B cell (primary cell): ENCODE results near the gene PCDH8. TPM values are rescaled to one million over a fixed set of nuclear protein-coding genes. Genes with fewer than 3 reads are reported as not detected.

ENCODE experiments used
- ATAC-seq: fragments of 200-7000 bp; cut with Tn5 transposase; one replicate; pipeline ENCODE4 v1.10.0; 2021; ENCODE audit warnings: low read depth, mild to moderate bottlenecking, moderate number of reproducible peaks, moderate library complexity
- CTCF ChIA-PET: fragments of 350-600 bp; sonication (Branson Sonifier 250); formaldehyde crosslinking; loops from one replicate; lab custom pipeline; 2021; ENCODE audit warnings: antibody characterized with exemption, inconsistent platforms; lab: Charles Lee
- POLR2A ChIA-PET: fragments of 350-600 bp; sonication (Branson Sonifier 250); formaldehyde crosslinking; loops from one replicate; lab custom pipeline; 2021; ENCODE audit warnings: antibody characterized with exemption; lab: Charles Lee
- DNase-seq: peaks from one replicate; pipeline ENCODE4 v3.0.0; 2013
- H2AFZ ChIP-seq: 2 replicates; pipeline ENCODE4 v1.6.1; 2012; ENCODE audit warnings: mild to moderate bottlenecking, low read depth, low read length; ENCODE audit not compliant: insufficient read depth, poor library complexity, severe bottlenecking
- H3K27ac ChIP-seq, 2 donors: 1 replicate in 1 of 2; 2 replicates in 1 of 2; pipeline ENCODE4 v1.5.1; 2012 to 2013; ENCODE audit warnings: low read length in 2 of 2, mild to moderate bottlenecking in 2 of 2, moderate library complexity in 1 of 2
- H3K27me3 ChIP-seq, 4 experiments: fragments of 200-600 bp in 1 of 4; sonication (generic) in 1 of 4; replicated peaks in 1 of 4; 1 replicate in 2 of 4; 2 replicates in 2 of 4; pipeline versions ENCODE4 v1.6.1 to v1.7.0; 2013 to 2016; ENCODE audit warnings: low read length in 3 of 4, mild to moderate bottlenecking in 2 of 4, mixed read lengths in 1 of 4, moderate library complexity in 1 of 4; ENCODE audit not compliant: insufficient read depth in 4 of 4, control insufficient read depth in 3 of 4; ENCODE audit errors: control extremely low read depth in 1 of 4
- H3K36me3 ChIP-seq, 2 experiments: replicated peaks in 1 of 2; 1 replicate in 1 of 2; 2 replicates in 1 of 2; pipeline versions ENCODE4 v1.6.1 to v1.7.1; 2013; ENCODE audit warnings: low read length in 1 of 2; ENCODE audit not compliant: insufficient read depth in 2 of 2, control insufficient read depth in 1 of 2; ENCODE audit errors: control extremely low read depth in 1 of 2, extremely low read depth in 1 of 2
- H3K4me1 ChIP-seq, 2 donors: fragments of 200-600 bp in 1 of 2; sonication (generic) in 1 of 2; 1 replicate in 1 of 2; 2 replicates in 1 of 2; pipeline versions ENCODE4 v1.5.1 to v1.6.1; 2013 to 2017; ENCODE audit warnings: low read length in 2 of 2; ENCODE audit not compliant: control insufficient read depth in 2 of 2, insufficient read depth in 2 of 2
- H3K4me2 ChIP-seq: replicated peaks from 2 replicates; pipeline ENCODE3; 2012; ENCODE audit warnings: mild to moderate bottlenecking, low read depth, low read length; ENCODE audit not compliant: poor library complexity, severe bottlenecking
- H3K4me3 ChIP-seq, 5 experiments: fragments of 200-600 bp in 1 of 5; sonication (generic) in 1 of 5; 1 replicate in 3 of 5; 2 replicates in 2 of 5; pipeline versions ENCODE4 v1.5.1 to v1.7.0; 2011 to 2016; ENCODE audit warnings: low read length in 4 of 5, mild to moderate bottlenecking in 4 of 5, low read depth in 2 of 5, control low read depth in 1 of 5, moderate library complexity in 1 of 5; ENCODE audit not compliant: insufficient read depth in 1 of 5; ENCODE audit errors: control extremely low read depth in 1 of 5, extremely low read depth in 1 of 5
- H3K79me2 ChIP-seq: fragments of 200-600 bp; sonication (generic); one replicate; pipeline ENCODE4 v1.6.0; 2016; ENCODE audit warnings: low read length; ENCODE audit not compliant: control insufficient read depth, insufficient read depth
- H3K9ac ChIP-seq: fragments of 200-600 bp; sonication (generic); 2 replicates; pipeline ENCODE4 v1.6.1; 2017; ENCODE audit warnings: mild to moderate bottlenecking, low read length, moderate library complexity
- H3K9me3 ChIP-seq, 3 donors: one replicate each; pipeline versions ENCODE4 v1.6.1 to v1.7.1; 2013; ENCODE audit warnings: low read length in 2 of 3; ENCODE audit not compliant: control insufficient read depth in 2 of 3, insufficient read depth in 1 of 3; ENCODE audit errors: control extremely low read depth in 1 of 3
- H4K20me1 ChIP-seq: 2 replicates; pipeline ENCODE4 v1.6.0; 2012; ENCODE audit warnings: mild to moderate bottlenecking, low read length; ENCODE audit not compliant: insufficient read depth, control insufficient read depth, poor library complexity, severe bottlenecking
- H3K27ac Mint-ChIP-seq: one replicate; pipeline ENCODE4 v1.8.0; 2021; ENCODE audit warnings: mixed read lengths
- H3K27me3 Mint-ChIP-seq: one replicate; pipeline ENCODE4 v1.8.0; 2021; ENCODE audit warnings: mixed read lengths
- H3K4me1 Mint-ChIP-seq: one replicate; pipeline ENCODE4 v1.8.0; 2021; ENCODE audit warnings: mixed read lengths
- H3K4me3 Mint-ChIP-seq: one replicate; pipeline ENCODE4 v1.8.0; 2021; ENCODE audit warnings: mixed read lengths
- H3K9me3 Mint-ChIP-seq: one replicate; pipeline ENCODE4 v1.8.0; 2022; ENCODE audit warnings: mixed read lengths; ENCODE audit not compliant: insufficient read depth
- CTCF ChIP-seq: fragments of 200-600 bp; IDR thresholded peaks from one replicate; pipeline ENCODE4 v1.8.0; 2022; ENCODE audit warnings: antibody characterized with exemption, mild to moderate bottlenecking
- EZH2 ChIP-seq: IDR thresholded peaks from 2 replicates; pipeline ENCODE4 v1.6.1; 2012; ENCODE audit warnings: borderline replicate concordance, low read depth, mild to moderate bottlenecking, moderate library complexity, low read length; ENCODE audit not compliant: insufficient read depth, poor library complexity, severe bottlenecking
- WGBS: methylation state at CpG from one replicate; pipeline ENCODE4 v1.1.5; 2013; ENCODE audit warnings: missing lambda C conversion rate; ENCODE audit not compliant: insufficient coverage; 5-methylcytosine and 5-hydroxymethylcytosine counted together
- intact Hi-C: fragments of 100-400 bp; cut with micrococcal nuclease; formaldehyde crosslinking; loops from one replicate; pipeline ENCODE4 v1.10.0; 2022
- polyA plus RNA-seq: library from polyadenylated mRNA; depleted of rRNA; stranded (reverse); fragments of >200 nt; gene quantifications from 2 replicates; pipeline ENCODE4 v1.2.3, GENCODE V29; 2012
- total RNA-seq, 2 donors: library from RNA; stranded (reverse); fragments of 120-200 nt in 1 of 2; gene quantifications; 1 replicate in 1 of 2; 2 replicates in 1 of 2; pipeline versions ENCODE4 v1.2.3 to v1.2.4, GENCODE V29; 2013 to 2022

PCDH8 gene
- total and polyA plus RNA-seq, 2 donors (not counting 1 experiment from before 2014, with no cell fraction given): not detected

- Histone ChIP-seq H3K9ac (peak overlapping the region; percentile 66), H3K4me1 (peaks cover 23 to 36% of the 10 kb centered on the region in 2 donors), H3K27me3 (peaks cover 0 to 84% (median 52%) of the 10 kb centered on the region in 4 experiments), H3K27ac (no peak overlapping the region), H2AFZ (peak overlapping the region; percentile 53), H4K20me1 (no peaks in the 10 kb centered on the region), H3K9me3 (peaks cover 0 to 51% (median 6%) of the 10 kb centered on the region in 3 donors), H3K79me2 (no peaks in the 10 kb centered on the region), H3K36me3 (no peaks in the 10 kb centered on the region), H3K4me2 (peak overlapping the region; percentile 88), H3K4me3 (peak overlapping the region; percentile 23 to 74 (median 43))
- H3K27ac Mint-ChIP-seq: no peak overlapping the region
- H3K9me3 Mint-ChIP-seq: peaks cover 5% of the 10 kb centered on the region
- H3K27me3 Mint-ChIP-seq: peaks cover 63% of the 10 kb centered on the region
- TF ChIP-seq EZH2 (no peak), CTCF (no peak)
- peak; percentile 44 for DNase-seq
- peak overlapping the region; percentile 85 for H3K4me3 Mint-ChIP-seq
- WGBS: 4% methylated on average over 44 of the region's 47 CpGs
- peak; percentile 36 for ATAC-seq
- CTCF ChIA-PET: interaction anchor here (1.5 to 2.0 kb wide), 2 partner anchors 10 to 118 kb away, joined by 5 to 8 read pairs; no protein-coding TSS in a partner anchor
- POLR2A ChIA-PET: no interaction called here
- H3K4me1 Mint-ChIP-seq: peaks cover 27% of the 10 kb centered on the region
- intact Hi-C loops: no loop called here
Observed at GRCh38 chr13:52850396-52851136, 2.1 kb upstream of the PCDH8 start.

- no peak for DNase-seq
- Mint-ChIP-seq H3K27ac (no peak overlapping the region), H3K4me1 (peaks cover 27% of the 10 kb centered on the region), H3K4me3 (peak overlapping the region; percentile 85), H3K27me3 (peaks cover 60% of the 10 kb centered on the region), H3K9me3 (peaks cover 5% of the 10 kb centered on the region)
- Histone ChIP-seq H3K9ac (no peak overlapping the region), H3K27ac (no peak overlapping the region), H3K27me3 (peaks cover 0 to 84% (median 54%) of the 10 kb centered on the region in 4 experiments), H4K20me1 (no peaks in the 10 kb centered on the region), H3K79me2 (no peaks in the 10 kb centered on the region), H3K9me3 (peaks cover 0 to 56% (median 6%) of the 10 kb centered on the region in 3 donors), H2AFZ (no peak overlapping the region), H3K4me1 (peaks cover 23 to 40% of the 10 kb centered on the region in 2 donors), H3K36me3 (no peaks in the 10 kb centered on the region), H3K4me3 (no peak overlapping the region), H3K4me2 (no peak overlapping the region)
- POLR2A ChIA-PET: no interaction called here
- TF ChIP-seq CTCF (no peak), EZH2 (no peak)
- intact Hi-C loops: no loop called here
- WGBS: no CpG with 5 or more reads among the region's 5 CpGs
- no peak for ATAC-seq
- CTCF ChIA-PET: interaction anchor here (2.0 kb wide), 1 partner anchor 11 kb away, joined by 5 read pairs; no protein-coding TSS in a partner anchor
Observed at GRCh38 chr13:52850072-52850395, 1.6 kb upstream of the PCDH8 start.
